Measurements from ENCODE around the gene CD9.

DNA sequence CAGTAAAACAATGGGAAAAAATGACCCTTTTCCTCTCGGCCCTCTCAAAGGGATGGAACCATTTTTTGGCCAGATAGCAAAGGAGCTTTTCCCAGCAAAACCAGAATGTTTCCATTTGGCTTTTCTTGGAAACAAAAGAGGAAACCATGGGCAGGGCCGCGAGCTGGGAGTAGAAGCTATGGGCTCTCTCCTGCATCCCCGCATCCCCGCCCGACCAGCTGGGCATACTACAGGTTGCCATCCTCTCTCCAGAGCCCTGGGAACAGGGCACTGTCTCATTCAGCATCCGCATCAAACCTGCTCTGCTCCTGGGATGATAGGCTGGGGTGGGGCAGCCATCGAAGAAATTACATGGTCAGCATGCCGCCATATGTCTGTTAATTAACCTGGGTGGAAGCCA, 20.9 kb downstream of the CD9 start:
- TF ChIP-seq CTCF (IDR thresholded peaks at IDR 0.05; ENCODE audit: low read length) (no peak), EZH2 (IDR thresholded peaks at IDR 0.05; ENCODE audit: borderline replicate concordance, low read length) (no peak)

All from OCI-LY1 (cell line).